Measurements from ENCODE around the gene CDH13. TPM values are rescaled to one million over a fixed set of nuclear protein-coding genes. Genes with fewer than 3 reads are reported as not detected.

The CDH13 gene
- total and polyA plus RNA-seq, 2 experiments from 2014 or later: 1.2 to 1.5 TPM

DNA sequence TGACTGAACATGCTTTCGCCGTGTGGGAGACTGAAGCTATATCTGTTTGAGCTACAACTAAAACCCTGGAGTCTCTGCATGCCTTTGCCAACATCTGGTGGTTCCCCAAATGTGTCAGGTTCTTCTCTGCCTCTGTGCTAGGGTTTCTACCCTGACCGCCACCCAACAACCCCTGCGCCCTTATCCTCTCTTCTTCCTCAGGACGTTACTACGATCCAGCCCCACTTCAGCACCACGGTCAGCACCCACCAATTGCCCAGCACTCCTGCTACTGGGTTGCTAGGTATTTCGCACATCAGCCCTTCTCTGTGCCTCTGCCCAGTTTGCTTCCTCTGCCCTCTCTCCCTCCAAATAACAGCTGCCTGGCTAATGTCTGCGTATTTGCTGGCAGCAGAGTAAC, 1074.7 kb downstream of the CDH13 start:
- no peak overlapping the region for H2AFZ ChIP-seq
- no peaks in the 10 kb centered on the region for H3K4me1 ChIP-seq (ENCODE audit: insufficient read depth)
- H3K79me2 ChIP-seq: no peaks in the 10 kb centered on the region
- H3K4me2 ChIP-seq: no peak overlapping the region
- no peak overlapping the region for H3K4me3 ChIP-seq
- TF ChIP-seq, protein P1, sequence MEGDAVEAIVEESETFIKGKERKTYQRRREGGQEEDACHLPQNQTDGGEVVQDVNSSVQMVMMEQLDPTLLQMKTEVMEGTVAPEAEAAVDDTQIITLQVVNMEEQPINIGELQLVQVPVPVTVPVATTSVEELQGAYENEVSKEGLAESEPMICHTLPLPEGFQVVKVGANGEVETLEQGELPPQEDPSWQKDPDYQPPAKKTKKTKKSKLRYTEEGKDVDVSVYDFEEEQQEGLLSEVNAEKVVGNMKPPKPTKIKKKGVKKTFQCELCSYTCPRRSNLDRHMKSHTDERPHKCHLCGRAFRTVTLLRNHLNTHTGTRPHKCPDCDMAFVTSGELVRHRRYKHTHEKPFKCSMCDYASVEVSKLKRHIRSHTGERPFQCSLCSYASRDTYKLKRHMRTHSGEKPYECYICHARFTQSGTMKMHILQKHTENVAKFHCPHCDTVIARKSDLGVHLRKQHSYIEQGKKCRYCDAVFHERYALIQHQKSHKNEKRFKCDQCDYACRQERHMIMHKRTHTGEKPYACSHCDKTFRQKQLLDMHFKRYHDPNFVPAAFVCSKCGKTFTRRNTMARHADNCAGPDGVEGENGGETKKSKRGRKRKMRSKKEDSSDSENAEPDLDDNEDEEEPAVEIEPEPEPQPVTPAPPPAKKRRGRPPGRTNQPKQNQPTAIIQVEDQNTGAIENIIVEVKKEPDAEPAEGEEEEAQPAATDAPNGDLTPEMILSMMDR (IDR thresholded peaks at IDR 0.05; ENCODE audit: poor library complexity): no peak
- TF ChIP-seq EZH2 (IDR thresholded peaks at IDR 0.05; ENCODE audit: borderline replicate concordance) (no peak), EZH2phosphoT487 (IDR thresholded peaks at IDR 0.05; ENCODE audit: low read depth, severe bottlenecking, unreplicated experiment) (no peak)
- H3K36me3 ChIP-seq (replicated peaks; ENCODE audit: insufficient read depth, low read depth): no peaks in the 10 kb centered on the region
- 33% methylated on average over 9 of the region's 9 CpGs for WGBS (ENCODE audit: low lambda C conversion rate, missing lambda C conversion rate)
- DNase-seq (ENCODE audit: low spot score): peak; percentile 77
- H3K27ac ChIP-seq: no peak overlapping the region
- no peaks in the 10 kb centered on the region for H3K9me3 ChIP-seq (ENCODE audit: low read depth)
- H4K20me1 ChIP-seq (ENCODE audit: insufficient read depth, poor library complexity, severe bottlenecking): no peaks in the 10 kb centered on the region
- no peaks in the 10 kb centered on the region for H3K9me2 ChIP-seq (replicated peaks; ENCODE audit: insufficient read depth)
- H3K27me3 ChIP-seq: no peaks in the 10 kb centered on the region

GRCh38 chr16:83704656-83705055, 1077.9 kb downstream of the CDH13 start:
- no peak overlapping the region for H3K27ac ChIP-seq
- DNase-seq (ENCODE audit: low spot score): no peak
- no peaks in the 10 kb centered on the region for H4K20me1 ChIP-seq (ENCODE audit: insufficient read depth, poor library complexity, severe bottlenecking)
- H3K9me2 ChIP-seq (replicated peaks; ENCODE audit: insufficient read depth): no peaks in the 10 kb centered on the region
- no peaks in the 10 kb centered on the region for H3K4me1 ChIP-seq (ENCODE audit: insufficient read depth)
- H3K4me2 ChIP-seq: no peak overlapping the region
- TF ChIP-seq, protein P1 (IDR thresholded peaks at IDR 0.05; ENCODE audit: poor library complexity): no peak
- TF ChIP-seq EZH2 (IDR thresholded peaks at IDR 0.05; ENCODE audit: borderline replicate concordance) (no peak), EZH2phosphoT487 (IDR thresholded peaks at IDR 0.05; ENCODE audit: low read depth, severe bottlenecking, unreplicated experiment) (no peak)
- no peaks in the 10 kb centered on the region for H3K9me3 ChIP-seq (ENCODE audit: low read depth)
- H3K36me3 ChIP-seq (replicated peaks; ENCODE audit: insufficient read depth, low read depth): no peaks in the 10 kb centered on the region
- H2AFZ ChIP-seq: no peak overlapping the region
- H3K4me3 ChIP-seq: no peak overlapping the region
- H3K27me3 ChIP-seq: no peaks in the 10 kb centered on the region
- no peaks in the 10 kb centered on the region for H3K79me2 ChIP-seq

DNA sequence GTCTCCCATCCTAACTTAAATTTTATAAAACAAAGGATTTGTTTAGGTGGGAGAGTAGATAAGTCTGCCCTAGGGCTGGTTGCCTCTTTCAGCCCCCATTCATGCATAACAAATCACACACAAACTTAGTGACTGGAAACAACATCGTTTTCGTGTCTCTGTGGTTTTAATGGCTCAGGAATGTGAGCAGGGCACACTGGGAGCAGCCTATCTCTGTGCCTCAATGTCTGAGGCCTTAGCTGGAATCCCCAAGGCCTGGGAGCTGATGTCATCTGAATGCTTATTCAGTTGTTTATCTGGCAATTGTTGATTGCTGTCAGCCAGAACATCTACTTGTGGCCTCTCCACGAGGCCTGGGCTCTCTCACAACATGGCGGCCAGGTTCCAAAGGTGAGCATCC, 1079.1 kb downstream of the CDH13 start:
- TF ChIP-seq EZH2 (IDR thresholded peaks at IDR 0.05; ENCODE audit: borderline replicate concordance): no peak
- TF ChIP-seq, protein P1 (IDR thresholded peaks at IDR 0.05; ENCODE audit: poor library complexity): no peak
- TF ChIP-seq EZH2phosphoT487 (IDR thresholded peaks at IDR 0.05; ENCODE audit: low read depth, severe bottlenecking, unreplicated experiment): no peak
- Histone ChIP-seq H3K9me2 (replicated peaks; ENCODE audit: insufficient read depth) (no peaks in the 10 kb centered on the region), H3K27me3 (no peaks in the 10 kb centered on the region), H4K20me1 (ENCODE audit: insufficient read depth, poor library complexity, severe bottlenecking) (no peaks in the 10 kb centered on the region), H3K27ac (no peak overlapping the region), H3K9me3 (ENCODE audit: low read depth) (no peaks in the 10 kb centered on the region), H3K4me3 (no peak overlapping the region), H3K4me1 (ENCODE audit: insufficient read depth) (no peaks in the 10 kb centered on the region), H3K36me3 (replicated peaks; ENCODE audit: insufficient read depth, low read depth) (no peaks in the 10 kb centered on the region), H3K4me2 (no peak overlapping the region), H2AFZ (no peak overlapping the region), H3K79me2 (no peaks in the 10 kb centered on the region)
- 69% methylated on average over 4 of the region's 4 CpGs for WGBS (ENCODE audit: low lambda C conversion rate, missing lambda C conversion rate)
- DNase-seq (ENCODE audit: low spot score): no peak

GRCh38 chr16:83706394-83706793, 1079.6 kb downstream of the CDH13 start:
- TF ChIP-seq EZH2 (IDR thresholded peaks at IDR 0.05; ENCODE audit: borderline replicate concordance): no peak
- TF ChIP-seq, protein P1 (IDR thresholded peaks at IDR 0.05; ENCODE audit: poor library complexity): no peak
- no peak for TF ChIP-seq EZH2phosphoT487 (IDR thresholded peaks at IDR 0.05; ENCODE audit: low read depth, severe bottlenecking, unreplicated experiment)

More at GRCh38 chr16:83706394-83706793, 1079.6 kb downstream of the CDH13 start:
- H3K9me2 ChIP-seq (replicated peaks; ENCODE audit: insufficient read depth): no peaks in the 10 kb centered on the region
- no peaks in the 10 kb centered on the region for H4K20me1 ChIP-seq (ENCODE audit: insufficient read depth, poor library complexity, severe bottlenecking)
- no peaks in the 10 kb centered on the region for H3K27me3 ChIP-seq
- H2AFZ ChIP-seq: no peak overlapping the region
- no peaks in the 10 kb centered on the region for H3K36me3 ChIP-seq (replicated peaks; ENCODE audit: insufficient read depth, low read depth)
- no peak for DNase-seq (ENCODE audit: low spot score)
- no peaks in the 10 kb centered on the region for H3K9me3 ChIP-seq (ENCODE audit: low read depth)
- H3K27ac ChIP-seq: no peak overlapping the region
- H3K4me1 ChIP-seq (ENCODE audit: insufficient read depth): no peaks in the 10 kb centered on the region
- H3K79me2 ChIP-seq: no peaks in the 10 kb centered on the region
- no peak overlapping the region for H3K4me2 ChIP-seq
- 98% methylated on average over 4 of the region's 4 CpGs for WGBS (ENCODE audit: low lambda C conversion rate, missing lambda C conversion rate)
- H3K4me3 ChIP-seq: no peak overlapping the region

All from hepatocyte (in vitro differentiated cells).